ENCODE results near the gene RIT1.

The RIT1 gene

GRCh38 chr1:155911156-155912055 lies at the start of gene RIT1:
TSS of gene RIT1 (minus strand) at chr1:155911349. CDS start at chr1:155910761, 588 bp downstream.
- peak; percentile 62 for DNase-seq (ENCODE audit: low read depth)

- DNase-seq (ENCODE audit: low read depth), result no peak
Observed at GRCh38 chr1:155960081-155960745, 49.1 kb upstream of the RIT1 start.

GRCh38 chr1:155957411-155957915 lies 46.3 kb upstream of the RIT1 start:
- DNase-seq (ENCODE audit: low read depth), result no peak

GRCh38 chr1:155954645-155955044 lies 43.5 kb upstream of the RIT1 start:
- DNase-seq (ENCODE audit: low read depth), result no peak

GRCh38 chr1:155952505-155952890 lies 41.3 kb upstream of the RIT1 start:
- DNase-seq (ENCODE audit: low read depth), result no peak

- DNase-seq (ENCODE audit: low read depth), result no peak
Observed at GRCh38 chr1:155951753-155952504, 40.8 kb upstream of the RIT1 start.

- no peak for DNase-seq (ENCODE audit: low read depth)
Observed at GRCh38 chr1:155950829-155951228, 39.7 kb upstream of the RIT1 start.

- no peak for DNase-seq (ENCODE audit: low read depth)
Observed at GRCh38 chr1:155947741-155948140, 36.6 kb upstream of the RIT1 start.

- DNase-seq (ENCODE audit: low read depth), result no peak
Observed at GRCh38 chr1:155947292-155947691, 36.1 kb upstream of the RIT1 start.

GRCh38 chr1:155946633-155947219 lies 35.6 kb upstream of the RIT1 start:
- DNase-seq (ENCODE audit: low read depth), result no peak

- DNase-seq (ENCODE audit: low read depth), result no peak
Observed at GRCh38 chr1:155944444-155944799, 33.3 kb upstream of the RIT1 start.

- DNase-seq (ENCODE audit: low read depth), result no peak
Observed at GRCh38 chr1:155942578-155943141, 31.5 kb upstream of the RIT1 start.

GRCh38 chr1:155941845-155942531 lies 30.8 kb upstream of the RIT1 start:
- no peak for DNase-seq (ENCODE audit: low read depth)

GRCh38 chr1:155940993-155941844 lies 30.1 kb upstream of the RIT1 start, which contains the start of gene RXFP4:
TSS of gene RXFP4 (plus strand) at chr1:155941638. CDS start at chr1:155941710, 72 bp downstream.
- no peak for DNase-seq (ENCODE audit: low read depth)

GRCh38 chr1:155940482-155940992 lies 29.4 kb upstream of the RIT1 start:
- no peak for DNase-seq (ENCODE audit: low read depth)

- peak; percentile 35 for DNase-seq (ENCODE audit: low read depth)
Observed at GRCh38 chr1:155938220-155938627, 27.1 kb upstream of the RIT1 start.

GRCh38 chr1:155934936-155935590 lies 23.9 kb upstream of the RIT1 start:
- DNase-seq (ENCODE audit: low read depth), result no peak

GRCh38 chr1:155934097-155934935 lies 23.2 kb upstream of the RIT1 start, which contains the start of gene KHDC4:
TSS of gene KHDC4 (minus strand) at chr1:155934413. CDS start at chr1:155934373, 40 bp downstream.
- peak; percentile 99 for DNase-seq (ENCODE audit: low read depth)
